Upper lobe of right lung (tissue), 1 donor: ENCODE results near the gene COMMD8. TPM values are rescaled to one million over a fixed set of nuclear protein-coding genes. Genes with fewer than 3 reads are reported as not detected.
A peak's percentile ranks its signal among the peaks of the same experiment; 100 is the strongest.

ENCODE experiments used
- ATAC-seq: fragments of 200-7000 bp; cut with Tn5 transposase; one replicate; pipeline ENCODE4 v1.9.1; 2020; ENCODE audit warnings: mild to moderate bottlenecking, moderate library complexity
- DNase-seq: peaks from one replicate; pipeline ENCODE4 v3.0.0-alpha.2; 2020
- H3K27ac ChIP-seq: fragments of 200-600 bp; one replicate; pipeline ENCODE4 v1.8.0; 2022
- H3K27me3 ChIP-seq: fragments of 200-600 bp; one replicate; pipeline ENCODE4 v1.8.0; 2022; ENCODE audit warnings: mild to moderate bottlenecking
- H3K36me3 ChIP-seq: fragments of 200-600 bp; one replicate; pipeline ENCODE4 v1.8.0; 2022
- H3K4me1 ChIP-seq: fragments of 200-600 bp; one replicate; pipeline ENCODE4 v1.8.0; 2022
- H3K4me3 ChIP-seq: fragments of 200-600 bp; one replicate; pipeline ENCODE4 v1.8.0; 2022; ENCODE audit warnings: mild to moderate bottlenecking
- H3K9me3 ChIP-seq: fragments of 200-600 bp; one replicate; pipeline ENCODE4 v1.8.0; 2022
- intact Hi-C: fragments of 100-400 bp; cut with DNase I; formaldehyde crosslinking; loops from one replicate; pipeline ENCODE4 v1.11.0; 2022
- total RNA-seq: library from RNA; stranded (reverse); fragmentation: NEBNext Ultra II Directional; extraction: Animal tissue kit (Norgen Biotek cat#: 25700); gene quantifications from one replicate; pipeline ENCODE4 v1.2.1, GENCODE V29; 2021
- TF ChIP-seq, protein P1 (sequence below): fragments of 200-600 bp; IDR thresholded peaks from one replicate; pipeline ENCODE4 v1.8.0; 2022; ENCODE audit warnings: antibody characterized with exemption
- donor health status: DM: no; HTN: yes; CAD: no; lungs with severe emphysema.

Gene COMMD8
- total RNA-seq, 1 donor from 2014 or later: 14.2 TPM

DNA sequence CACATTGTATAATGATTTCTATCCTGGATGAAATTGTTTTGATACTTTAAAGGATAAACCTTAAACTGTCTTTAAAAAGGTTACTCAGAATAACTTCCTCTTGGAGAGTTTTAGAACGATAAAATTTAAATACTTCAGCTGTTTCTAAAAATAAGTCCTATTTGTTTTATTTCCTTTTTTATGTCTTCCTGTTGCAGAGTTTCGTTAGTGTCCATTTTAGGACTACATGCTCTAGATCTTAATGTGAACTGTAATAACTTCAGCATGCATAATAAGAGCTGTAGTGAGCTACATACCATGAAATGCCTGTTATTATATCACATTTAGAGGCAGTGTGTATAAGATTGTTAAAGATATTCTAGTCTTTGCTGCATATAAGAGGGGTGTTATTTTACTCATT is 36.2 kb upstream of the COMMD8 start:
- TF ChIP-seq, protein P1, sequence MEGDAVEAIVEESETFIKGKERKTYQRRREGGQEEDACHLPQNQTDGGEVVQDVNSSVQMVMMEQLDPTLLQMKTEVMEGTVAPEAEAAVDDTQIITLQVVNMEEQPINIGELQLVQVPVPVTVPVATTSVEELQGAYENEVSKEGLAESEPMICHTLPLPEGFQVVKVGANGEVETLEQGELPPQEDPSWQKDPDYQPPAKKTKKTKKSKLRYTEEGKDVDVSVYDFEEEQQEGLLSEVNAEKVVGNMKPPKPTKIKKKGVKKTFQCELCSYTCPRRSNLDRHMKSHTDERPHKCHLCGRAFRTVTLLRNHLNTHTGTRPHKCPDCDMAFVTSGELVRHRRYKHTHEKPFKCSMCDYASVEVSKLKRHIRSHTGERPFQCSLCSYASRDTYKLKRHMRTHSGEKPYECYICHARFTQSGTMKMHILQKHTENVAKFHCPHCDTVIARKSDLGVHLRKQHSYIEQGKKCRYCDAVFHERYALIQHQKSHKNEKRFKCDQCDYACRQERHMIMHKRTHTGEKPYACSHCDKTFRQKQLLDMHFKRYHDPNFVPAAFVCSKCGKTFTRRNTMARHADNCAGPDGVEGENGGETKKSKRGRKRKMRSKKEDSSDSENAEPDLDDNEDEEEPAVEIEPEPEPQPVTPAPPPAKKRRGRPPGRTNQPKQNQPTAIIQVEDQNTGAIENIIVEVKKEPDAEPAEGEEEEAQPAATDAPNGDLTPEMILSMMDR: no peak
- Histone ChIP-seq H3K36me3 (no peaks in the 10 kb centered on the region), H3K27me3 (no peaks in the 10 kb centered on the region), H3K4me3 (no peak overlapping the region), H3K27ac (no peak overlapping the region), H3K4me1 (no peaks in the 10 kb centered on the region), H3K9me3 (no peaks in the 10 kb centered on the region)
- intact Hi-C loops: no loop called here
- ATAC-seq (no peak), DNase-seq (no peak)

- Histone ChIP-seq H3K27me3 (no peaks in the 10 kb centered on the region), H3K27ac (no peak overlapping the region), H3K9me3 (no peaks in the 10 kb centered on the region), H3K36me3 (no peaks in the 10 kb centered on the region), H3K4me1 (no peaks in the 10 kb centered on the region), H3K4me3 (no peak overlapping the region)
- ATAC-seq (no peak), DNase-seq (no peak)
- intact Hi-C loops: no loop called here
- TF ChIP-seq, protein P1: no peak
Observed at GRCh38 chr4:47498899-47499298, 35.4 kb upstream of the COMMD8 start.

GRCh38 chr4:47494124-47494430 is 30.6 kb upstream of the COMMD8 start:
- H3K9me3 ChIP-seq: no peaks in the 10 kb centered on the region
- intact Hi-C loops: no loop called here
- no peaks in the 10 kb centered on the region for H3K4me1 ChIP-seq
- no peak for DNase-seq
- H3K4me3 ChIP-seq: no peak overlapping the region
- no peak for ATAC-seq
- TF ChIP-seq, protein P1: no peak
- no peaks in the 10 kb centered on the region for H3K36me3 ChIP-seq
- H3K27ac ChIP-seq: no peak overlapping the region
- H3K27me3 ChIP-seq: no peaks in the 10 kb centered on the region

- Histone ChIP-seq H3K4me3 (no peak overlapping the region), H3K36me3 (no peaks in the 10 kb centered on the region), H3K4me1 (no peaks in the 10 kb centered on the region), H3K27me3 (no peaks in the 10 kb centered on the region), H3K27ac (no peak overlapping the region), H3K9me3 (no peaks in the 10 kb centered on the region)
- DNase-seq: no peak
- ATAC-seq: no peak
- intact Hi-C loops: no loop called here
- TF ChIP-seq, protein P1: no peak
Observed at GRCh38 chr4:47493238-47494123, 30.0 kb upstream of the COMMD8 start.

DNA sequence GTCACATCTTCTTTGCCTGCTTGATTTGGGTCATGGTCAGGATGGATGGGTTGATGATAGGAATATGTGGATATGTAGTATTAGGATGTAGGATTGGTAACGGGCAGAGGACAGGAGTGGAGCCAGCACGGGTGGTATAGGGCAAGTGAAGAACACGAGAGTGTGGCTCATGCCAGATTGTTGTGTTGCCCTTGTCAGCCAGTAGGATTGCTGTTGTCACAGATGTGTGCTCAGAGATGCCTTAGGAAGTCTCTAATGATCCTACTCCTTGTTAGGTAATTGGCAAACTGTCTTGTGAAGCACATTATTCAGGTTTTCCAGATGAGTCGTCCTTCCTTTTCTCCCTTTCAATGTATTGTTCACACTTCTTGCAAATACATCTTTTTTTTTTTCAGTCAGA is 27.0 kb upstream of the COMMD8 start:
- intact Hi-C loops: no loop called here
- Histone ChIP-seq H3K27me3 (no peaks in the 10 kb centered on the region), H3K9me3 (no peaks in the 10 kb centered on the region), H3K27ac (no peak overlapping the region), H3K4me3 (no peak overlapping the region), H3K36me3 (no peaks in the 10 kb centered on the region), H3K4me1 (peaks cover 7% of the 10 kb centered on the region)
- TF ChIP-seq, protein P1: peak; percentile 31
- ATAC-seq (peak; percentile 60), DNase-seq (no peak)
